ENCODE data around the gene IRF5. TPM values are rescaled to one million over a fixed set of nuclear protein-coding genes. Genes with fewer than 3 reads are reported as not detected.

The IRF5 gene
- total RNA-seq, 1 experiment from 2014 or later: 16.5 TPM

GRCh38 chr7:128948976-128949760 lies 11.4 kb downstream of the IRF5 start:
- no peak overlapping the region for H3K4me3 ChIP-seq (replicated peaks in 1 of 2; ENCODE audit: low read depth in 1 of 2, low read length in 2 of 2)
- H3K79me2 ChIP-seq (ENCODE audit: insufficient read depth, low read length): no peaks in the 10 kb centered on the region
- TF ChIP-seq, protein P1, sequence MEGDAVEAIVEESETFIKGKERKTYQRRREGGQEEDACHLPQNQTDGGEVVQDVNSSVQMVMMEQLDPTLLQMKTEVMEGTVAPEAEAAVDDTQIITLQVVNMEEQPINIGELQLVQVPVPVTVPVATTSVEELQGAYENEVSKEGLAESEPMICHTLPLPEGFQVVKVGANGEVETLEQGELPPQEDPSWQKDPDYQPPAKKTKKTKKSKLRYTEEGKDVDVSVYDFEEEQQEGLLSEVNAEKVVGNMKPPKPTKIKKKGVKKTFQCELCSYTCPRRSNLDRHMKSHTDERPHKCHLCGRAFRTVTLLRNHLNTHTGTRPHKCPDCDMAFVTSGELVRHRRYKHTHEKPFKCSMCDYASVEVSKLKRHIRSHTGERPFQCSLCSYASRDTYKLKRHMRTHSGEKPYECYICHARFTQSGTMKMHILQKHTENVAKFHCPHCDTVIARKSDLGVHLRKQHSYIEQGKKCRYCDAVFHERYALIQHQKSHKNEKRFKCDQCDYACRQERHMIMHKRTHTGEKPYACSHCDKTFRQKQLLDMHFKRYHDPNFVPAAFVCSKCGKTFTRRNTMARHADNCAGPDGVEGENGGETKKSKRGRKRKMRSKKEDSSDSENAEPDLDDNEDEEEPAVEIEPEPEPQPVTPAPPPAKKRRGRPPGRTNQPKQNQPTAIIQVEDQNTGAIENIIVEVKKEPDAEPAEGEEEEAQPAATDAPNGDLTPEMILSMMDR (IDR thresholded peaks at IDR 0.05 in 2 of 3, conservative IDR thresholded peaks at IDR 0.05 in 1 of 3; ENCODE audit: borderline replicate concordance in 1 of 3, insufficient read depth in 1 of 3, low read depth in 2 of 3, low read length in 2 of 3): no peak
- TF ChIP-seq ZFX (IDR thresholded peaks at IDR 0.05): no peak
- TF ChIP-seq, protein P2, sequence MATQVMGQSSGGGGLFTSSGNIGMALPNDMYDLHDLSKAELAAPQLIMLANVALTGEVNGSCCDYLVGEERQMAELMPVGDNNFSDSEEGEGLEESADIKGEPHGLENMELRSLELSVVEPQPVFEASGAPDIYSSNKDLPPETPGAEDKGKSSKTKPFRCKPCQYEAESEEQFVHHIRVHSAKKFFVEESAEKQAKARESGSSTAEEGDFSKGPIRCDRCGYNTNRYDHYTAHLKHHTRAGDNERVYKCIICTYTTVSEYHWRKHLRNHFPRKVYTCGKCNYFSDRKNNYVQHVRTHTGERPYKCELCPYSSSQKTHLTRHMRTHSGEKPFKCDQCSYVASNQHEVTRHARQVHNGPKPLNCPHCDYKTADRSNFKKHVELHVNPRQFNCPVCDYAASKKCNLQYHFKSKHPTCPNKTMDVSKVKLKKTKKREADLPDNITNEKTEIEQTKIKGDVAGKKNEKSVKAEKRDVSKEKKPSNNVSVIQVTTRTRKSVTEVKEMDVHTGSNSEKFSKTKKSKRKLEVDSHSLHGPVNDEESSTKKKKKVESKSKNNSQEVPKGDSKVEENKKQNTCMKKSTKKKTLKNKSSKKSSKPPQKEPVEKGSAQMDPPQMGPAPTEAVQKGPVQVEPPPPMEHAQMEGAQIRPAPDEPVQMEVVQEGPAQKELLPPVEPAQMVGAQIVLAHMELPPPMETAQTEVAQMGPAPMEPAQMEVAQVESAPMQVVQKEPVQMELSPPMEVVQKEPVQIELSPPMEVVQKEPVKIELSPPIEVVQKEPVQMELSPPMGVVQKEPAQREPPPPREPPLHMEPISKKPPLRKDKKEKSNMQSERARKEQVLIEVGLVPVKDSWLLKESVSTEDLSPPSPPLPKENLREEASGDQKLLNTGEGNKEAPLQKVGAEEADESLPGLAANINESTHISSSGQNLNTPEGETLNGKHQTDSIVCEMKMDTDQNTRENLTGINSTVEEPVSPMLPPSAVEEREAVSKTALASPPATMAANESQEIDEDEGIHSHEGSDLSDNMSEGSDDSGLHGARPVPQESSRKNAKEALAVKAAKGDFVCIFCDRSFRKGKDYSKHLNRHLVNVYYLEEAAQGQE (IDR thresholded peaks at IDR 0.05; ENCODE audit: low read depth): no peak
- TF ChIP-seq EZH2phosphoT487 (IDR thresholded peaks at IDR 0.05; ENCODE audit: borderline replicate concordance): no peak
- no peak for TF ChIP-seq SP1 (IDR thresholded peaks at IDR 0.05; ENCODE audit: low read depth)
- no peak for TF ChIP-seq ZNF274 (IDR thresholded peaks at IDR 0.05; ENCODE audit: low read depth, low read length)
- TF ChIP-seq, protein P3, sequence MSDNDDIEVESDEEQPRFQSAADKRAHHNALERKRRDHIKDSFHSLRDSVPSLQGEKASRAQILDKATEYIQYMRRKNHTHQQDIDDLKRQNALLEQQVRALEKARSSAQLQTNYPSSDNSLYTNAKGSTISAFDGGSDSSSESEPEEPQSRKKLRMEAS (IDR thresholded peaks at IDR 0.05): no peak
- no peaks in the 10 kb centered on the region for H3K4me1 ChIP-seq (ENCODE audit: control insufficient read depth in 1 of 2, insufficient read depth in 2 of 2, low read length in 2 of 2)
- no peaks in the 10 kb centered on the region for H4K20me1 ChIP-seq (ENCODE audit: insufficient read depth)
- ChIA-PET CTCF (interaction anchor here (1.1 kb wide), 1 partner anchor 11 kb away, joined by 3 read pairs; the partner anchor contains the start of gene IRF5), RAD21 (ENCODE audit: low non-redundant PET in 1 of 2, low total read pairs in 2 of 2, uncharacterized antibody in 2 of 2, unreplicated experiment in 2 of 2) (no interaction called here), POLR2A (no interaction called here)
- intact Hi-C loops (cut with micrococcal nuclease): no loop called here
- DNase-seq (ENCODE audit: low read depth, low spot score): no peak
- H3K36me3 ChIP-seq (ENCODE audit: control insufficient read depth in 1 of 2, insufficient read depth in 2 of 2, low read length in 2 of 2): peaks cover 8 to 10% of the 10 kb centered on the region in 2 experiments; a peak in 2 of 4 replicates
- no peak for ATAC-seq
- no peaks in the 10 kb centered on the region for H3K9me2 ChIP-seq (ENCODE audit: insufficient read depth)
- no peak overlapping the region for H3K4me2 ChIP-seq (ENCODE audit: low read length)
- H3K9ac ChIP-seq (ENCODE audit: low read length): no peak overlapping the region
- H2AFZ ChIP-seq (ENCODE audit: low read depth, low read length, poor library complexity, severe bottlenecking): no peak overlapping the region
- no peak overlapping the region for H3K27ac ChIP-seq (ENCODE audit: low read depth, low read length)
- H3K9me3 ChIP-seq (ENCODE audit: control insufficient read depth in 1 of 2, insufficient read depth in 1 of 2, low read depth in 1 of 2, low read length in 2 of 2): no peaks in the 10 kb centered on the region
- BruUV-seq (replicated peaks): no TSS peak
- no peaks in the 10 kb centered on the region for H3K27me3 ChIP-seq (ENCODE audit: insufficient read depth, low read length)

Measured in HCT116 (cell line).